Neuron (in vitro differentiated cells): ENCODE measurements around the gene KRCC1.
A peak's percentile ranks its signal among the peaks of the same experiment; 100 is the strongest.

Source experiments
- H2AFZ ChIP-seq: one replicate; pipeline ENCODE4 v1.6.1; 2013; ENCODE audit warnings: low read depth, mild to moderate bottlenecking, inconsistent platforms, low read length, moderate library complexity
- H3K27me3 ChIP-seq: one replicate; pipeline ENCODE4 v1.6.1; 2013; ENCODE audit warnings: low read length; ENCODE audit not compliant: insufficient read depth
- H3K36me3 ChIP-seq: one replicate; pipeline ENCODE4 v1.6.1; 2013; ENCODE audit warnings: low read length; ENCODE audit not compliant: insufficient read depth
- H3K4me1 ChIP-seq: one replicate; pipeline ENCODE4 v1.6.1; 2013; ENCODE audit warnings: low read length; ENCODE audit not compliant: insufficient read depth
- H3K4me3 ChIP-seq: 2 replicates; pipeline ENCODE4 v1.5.1; 2013; ENCODE audit warnings: mild to moderate bottlenecking, low read length, moderate library complexity
- H3K9me3 ChIP-seq: one replicate; pipeline ENCODE4 v1.6.1; 2013; ENCODE audit warnings: low read length

Gene KRCC1

GRCh38 chr2:88055371-88056128 lies at the start of gene KRCC1:
TSS of gene KRCC1 (minus strand) at chr2:88055783. CDS start at chr2:88028563, 27,220 bp downstream.
- H2AFZ ChIP-seq, result peak within 1 kb of the TSS; percentile 83
- H3K4me1 ChIP-seq, result peaks cover 20% of the 10 kb centered on the region
- no peaks in the 10 kb centered on the region for H3K27me3 ChIP-seq
- H3K36me3 ChIP-seq, result peaks cover 5% of the 10 kb centered on the region
- H3K9me3 ChIP-seq, result no peaks in the 10 kb centered on the region
- H3K4me3 ChIP-seq, result peak within 1 kb of the TSS; percentile 93

- Histone ChIP-seq H2AFZ (no peak overlapping the region), H3K36me3 (no peaks in the 10 kb centered on the region), H3K4me3 (no peak overlapping the region), H3K9me3 (no peaks in the 10 kb centered on the region), H3K4me1 (peaks cover under 1% of the 10 kb centered on the region), H3K27me3 (peaks cover 2% of the 10 kb centered on the region)
Observed at GRCh38 chr2:88100489-88100858, 44.9 kb upstream of the KRCC1 start.

- peaks cover 3% of the 10 kb centered on the region for H3K27me3 ChIP-seq
- H3K4me1 ChIP-seq, result peaks cover 6% of the 10 kb centered on the region
- no peaks in the 10 kb centered on the region for H3K36me3 ChIP-seq
- no peak overlapping the region for H3K4me3 ChIP-seq
- no peak overlapping the region for H2AFZ ChIP-seq
- no peaks in the 10 kb centered on the region for H3K9me3 ChIP-seq
Observed at GRCh38 chr2:88099798-88100488, 44.4 kb upstream of the KRCC1 start.

DNA sequence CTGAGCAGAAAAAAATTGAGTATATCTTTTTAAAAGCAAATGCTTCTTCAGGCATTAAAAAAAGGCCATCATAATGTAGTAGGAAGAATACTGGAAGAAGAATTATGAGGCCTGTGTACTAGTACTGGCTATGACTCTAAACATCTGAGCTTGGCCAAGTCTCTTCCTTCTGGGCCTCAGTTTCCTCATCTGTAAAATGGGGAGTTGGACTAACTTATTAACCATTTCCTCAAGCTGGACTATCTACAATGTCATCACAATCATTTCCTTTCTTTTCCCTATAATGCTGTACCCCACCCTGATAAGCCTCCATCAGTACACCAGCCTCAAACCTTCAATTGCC lies 42.9 kb upstream of the KRCC1 start:
- Histone ChIP-seq H3K9me3 (no peaks in the 10 kb centered on the region), H2AFZ (no peak overlapping the region), H3K36me3 (no peaks in the 10 kb centered on the region), H3K27me3 (peaks cover 3% of the 10 kb centered on the region), H3K4me1 (peaks cover 13% of the 10 kb centered on the region), H3K4me3 (no peak overlapping the region)

- peaks cover 13% of the 10 kb centered on the region for H3K4me1 ChIP-seq
- no peaks in the 10 kb centered on the region for H3K9me3 ChIP-seq
- H3K36me3 ChIP-seq, result no peaks in the 10 kb centered on the region
- H3K4me3 ChIP-seq, result no peak overlapping the region
- H3K27me3 ChIP-seq, result peaks cover 5% of the 10 kb centered on the region
- no peak overlapping the region for H2AFZ ChIP-seq
Observed at GRCh38 chr2:88097891-88098557, 42.4 kb upstream of the KRCC1 start.

GRCh38 chr2:88097192-88097591 lies 41.6 kb upstream of the KRCC1 start:
- H3K4me3 ChIP-seq, result no peak overlapping the region
- H3K36me3 ChIP-seq, result no peaks in the 10 kb centered on the region
- no peaks in the 10 kb centered on the region for H3K9me3 ChIP-seq
- peaks cover 13% of the 10 kb centered on the region for H3K4me1 ChIP-seq
- H2AFZ ChIP-seq, result no peak overlapping the region
- H3K27me3 ChIP-seq, result peaks cover 5% of the 10 kb centered on the region

- H3K27me3 ChIP-seq, result peaks cover 5% of the 10 kb centered on the region
- no peak overlapping the region for H3K4me3 ChIP-seq
- no peak overlapping the region for H2AFZ ChIP-seq
- no peaks in the 10 kb centered on the region for H3K9me3 ChIP-seq
- H3K4me1 ChIP-seq, result peaks cover 13% of the 10 kb centered on the region
- H3K36me3 ChIP-seq, result no peaks in the 10 kb centered on the region
Observed at GRCh38 chr2:88096708-88097107, 41.1 kb upstream of the KRCC1 start.

DNA sequence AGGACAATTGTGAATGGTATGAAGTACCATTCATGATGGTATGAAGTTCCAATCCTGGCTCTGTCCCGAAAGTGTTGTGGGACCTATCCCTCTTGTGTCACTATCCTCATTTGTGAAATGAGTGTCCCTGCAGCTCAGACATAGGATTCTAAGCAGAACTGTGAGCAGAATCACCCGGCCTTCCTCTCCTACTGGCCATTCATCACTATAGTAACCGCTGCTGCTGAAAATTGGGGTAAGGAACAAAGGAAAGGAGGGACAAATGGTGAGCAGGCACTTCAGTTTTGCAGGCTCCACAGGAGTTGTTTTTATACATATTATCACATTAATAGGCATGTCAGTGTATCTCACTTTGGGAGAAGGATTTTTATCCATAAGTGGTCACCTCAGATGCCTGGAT lies 39.4 kb upstream of the KRCC1 start:
- Histone ChIP-seq H3K4me1 (peaks cover 13% of the 10 kb centered on the region), H2AFZ (no peak overlapping the region), H3K9me3 (no peaks in the 10 kb centered on the region), H3K36me3 (no peaks in the 10 kb centered on the region), H3K27me3 (peaks cover 5% of the 10 kb centered on the region), H3K4me3 (no peak overlapping the region)

DNA sequence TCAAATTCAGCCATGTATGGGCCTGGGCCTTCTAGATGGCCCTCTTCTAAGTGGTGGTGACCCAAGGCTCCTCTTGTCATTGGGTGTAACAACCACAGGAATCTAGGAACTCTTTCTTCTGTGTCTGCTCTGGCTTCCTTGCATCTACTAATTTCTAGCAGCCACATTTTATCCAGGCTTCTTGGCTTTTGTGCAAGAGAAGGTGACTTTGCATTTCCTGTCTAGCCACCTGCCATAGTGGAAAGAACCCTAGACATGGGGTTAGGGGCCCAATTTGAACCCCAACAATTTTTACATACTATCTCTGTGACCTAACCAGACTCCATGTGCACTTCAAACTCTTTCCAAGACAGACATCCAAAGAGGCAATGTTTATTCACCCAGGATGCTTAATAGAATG lies 37.2 kb upstream of the KRCC1 start:
- H2AFZ ChIP-seq, result no peak overlapping the region
- no peak overlapping the region for H3K4me3 ChIP-seq
- H3K27me3 ChIP-seq, result peaks cover 5% of the 10 kb centered on the region
- H3K4me1 ChIP-seq, result peaks cover 13% of the 10 kb centered on the region
- no peaks in the 10 kb centered on the region for H3K9me3 ChIP-seq
- no peaks in the 10 kb centered on the region for H3K36me3 ChIP-seq

GRCh38 chr2:88091943-88092342 lies 36.4 kb upstream of the KRCC1 start:
- no peak overlapping the region for H3K4me3 ChIP-seq
- H3K36me3 ChIP-seq, result no peaks in the 10 kb centered on the region
- peaks cover 5% of the 10 kb centered on the region for H3K27me3 ChIP-seq
- peaks cover 13% of the 10 kb centered on the region for H3K4me1 ChIP-seq
- no peaks in the 10 kb centered on the region for H3K9me3 ChIP-seq
- no peak overlapping the region for H2AFZ ChIP-seq

DNA sequence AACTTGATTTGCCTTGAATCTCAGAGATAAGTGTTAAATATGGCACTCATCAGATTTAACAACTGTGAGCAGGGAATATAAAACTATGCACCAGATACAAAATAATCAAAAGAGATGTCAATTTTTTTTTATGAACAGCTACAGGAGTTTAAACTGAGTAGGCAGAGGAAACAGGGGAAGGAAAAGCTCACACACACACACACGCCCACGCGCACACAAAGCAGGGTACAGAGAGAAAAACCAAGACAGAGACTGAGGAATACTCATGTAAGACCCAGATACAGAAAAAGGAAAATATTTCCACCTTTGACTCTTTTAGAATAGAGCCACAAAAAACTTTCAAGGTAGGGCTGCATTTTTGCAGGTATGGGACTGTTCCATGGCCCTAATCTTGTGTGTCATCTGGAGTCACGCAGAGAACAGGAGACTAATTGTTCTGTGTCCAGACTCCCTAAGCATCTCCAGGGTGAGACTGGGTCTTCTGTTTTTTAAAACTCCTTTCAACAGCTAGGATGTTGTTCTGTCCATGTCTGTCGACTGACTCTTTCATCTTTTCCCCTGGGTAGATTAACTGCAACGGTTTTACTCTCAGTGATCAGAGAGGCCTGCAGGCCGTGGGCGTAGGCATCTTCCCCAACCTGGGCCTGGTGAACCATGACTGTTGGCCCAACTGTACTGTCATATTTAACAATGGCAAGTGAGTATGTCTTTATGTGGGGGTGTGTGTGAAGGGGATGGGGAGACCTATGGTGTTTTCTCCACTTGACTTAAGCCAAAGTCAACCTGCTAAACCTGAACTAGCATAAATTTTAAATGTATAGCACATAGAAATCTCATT lies 35.1 kb upstream of the KRCC1 start:
- Histone ChIP-seq H3K36me3 (no peaks in the 10 kb centered on the region), H3K4me1 (peaks cover 13% of the 10 kb centered on the region), H3K27me3 (peaks cover 5% of the 10 kb centered on the region), H2AFZ (no peak overlapping the region), H3K4me3 (no peak overlapping the region), H3K9me3 (no peaks in the 10 kb centered on the region)

- peaks cover 2% of the 10 kb centered on the region for H3K27me3 ChIP-seq
- no peaks in the 10 kb centered on the region for H3K4me1 ChIP-seq
- no peaks in the 10 kb centered on the region for H3K36me3 ChIP-seq
- H3K9me3 ChIP-seq, result no peaks in the 10 kb centered on the region
- H3K4me3 ChIP-seq, result no peak overlapping the region
- no peak overlapping the region for H2AFZ ChIP-seq
Observed at GRCh38 chr2:88088999-88089398, 33.4 kb upstream of the KRCC1 start.

DNA sequence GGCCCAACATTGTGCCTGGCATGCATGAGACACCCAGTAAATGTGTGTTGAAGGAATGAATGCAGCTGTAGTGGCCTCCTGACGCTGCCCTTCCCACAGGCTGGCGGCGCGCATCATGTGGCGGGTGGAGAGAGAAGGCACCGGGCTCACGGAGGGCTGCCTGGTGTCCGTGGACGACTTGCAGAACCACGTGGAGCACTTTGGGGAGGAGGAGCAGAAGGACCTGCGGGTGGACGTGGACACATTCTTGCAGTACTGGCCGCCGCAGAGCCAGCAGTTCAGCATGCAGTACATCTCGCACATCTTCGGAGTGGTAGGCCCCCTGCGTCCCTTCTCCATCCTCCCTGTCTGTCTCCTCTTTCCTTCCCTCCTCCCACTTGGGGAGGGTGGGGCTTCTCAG lies 32.2 kb upstream of the KRCC1 start:
- Histone ChIP-seq H3K27me3 (no peaks in the 10 kb centered on the region), H3K9me3 (no peaks in the 10 kb centered on the region)

More for the DNA sequence above, 32.2 kb upstream of the KRCC1 start:
- Histone ChIP-seq H3K36me3 (no peaks in the 10 kb centered on the region), H3K4me1 (peaks cover under 1% of the 10 kb centered on the region), H3K4me3 (no peak overlapping the region), H2AFZ (no peak overlapping the region)
